GM19328 (cell line): ENCODE measurements around the gene XYLT1.

Experiments
- ATAC-seq: cut with Tn5 transposase; IDR thresholded peaks from one replicate; pipeline ENCODE4 v1.9.1; 2021; ENCODE audit warnings: mild to moderate bottlenecking, moderate library complexity; ENCODE audit not compliant: unreplicated experiment

Gene XYLT1

GRCh38 chr16:17170435-17170834 is 300.3 kb downstream of the XYLT1 start:
- no peak for ATAC-seq

- no peak for ATAC-seq
Measured at GRCh38 chr16:17168181-17168580, 302.6 kb downstream of the XYLT1 start.

- ATAC-seq, result no peak
Measured at GRCh38 chr16:17166095-17166494, 304.7 kb downstream of the XYLT1 start.

GRCh38 chr16:17162560-17162959 is 308.2 kb downstream of the XYLT1 start:
- no peak for ATAC-seq

DNA sequence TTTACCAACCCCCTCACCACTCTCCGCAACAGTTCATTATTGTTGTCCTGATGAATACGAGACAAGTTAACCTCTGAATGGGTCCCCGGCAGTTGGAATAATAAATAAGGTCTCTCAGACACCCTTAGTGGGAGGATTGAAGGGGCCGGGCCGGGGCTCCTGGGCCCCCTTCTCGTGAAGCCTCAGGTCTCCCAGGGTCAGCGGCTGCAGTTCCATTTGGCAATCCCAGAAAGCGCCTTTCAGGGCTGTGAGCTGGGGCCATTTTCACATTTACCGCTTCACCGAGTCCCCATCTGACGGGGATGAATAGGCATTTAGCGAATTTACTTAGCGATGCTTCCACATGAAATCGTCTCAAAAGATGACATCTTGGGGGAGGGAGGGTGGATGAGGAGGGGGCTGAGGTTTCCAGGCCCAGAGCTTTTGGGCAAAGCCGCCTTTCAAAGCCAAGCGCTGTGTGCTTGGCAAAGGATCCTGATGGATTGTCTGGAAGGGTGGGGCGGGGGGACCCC is 309.8 kb downstream of the XYLT1 start:
- no peak for ATAC-seq

- no peak for ATAC-seq
Measured at GRCh38 chr16:17160285-17160853, 310.4 kb downstream of the XYLT1 start.

GRCh38 chr16:17159617-17160016 is 311.1 kb downstream of the XYLT1 start:
- ATAC-seq, result no peak

DNA sequence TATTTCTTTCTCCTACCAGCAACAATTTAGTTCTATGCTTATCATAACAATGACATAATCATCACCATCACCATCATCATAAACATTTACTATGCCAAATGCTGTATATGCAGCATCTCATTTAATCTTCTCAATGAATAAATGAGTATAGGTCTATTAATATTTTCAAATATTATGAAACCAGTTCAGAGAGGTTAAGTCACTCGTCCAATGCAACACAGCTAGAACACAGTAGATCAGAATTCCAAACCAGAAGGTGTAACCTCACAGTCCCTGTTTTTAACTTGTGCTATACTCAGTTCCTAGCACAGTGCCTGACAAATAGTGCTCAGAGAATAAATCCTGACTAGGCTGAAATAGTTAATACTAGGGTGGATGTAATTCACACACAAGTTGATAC is 314.8 kb downstream of the XYLT1 start:
- no peak for ATAC-seq

DNA sequence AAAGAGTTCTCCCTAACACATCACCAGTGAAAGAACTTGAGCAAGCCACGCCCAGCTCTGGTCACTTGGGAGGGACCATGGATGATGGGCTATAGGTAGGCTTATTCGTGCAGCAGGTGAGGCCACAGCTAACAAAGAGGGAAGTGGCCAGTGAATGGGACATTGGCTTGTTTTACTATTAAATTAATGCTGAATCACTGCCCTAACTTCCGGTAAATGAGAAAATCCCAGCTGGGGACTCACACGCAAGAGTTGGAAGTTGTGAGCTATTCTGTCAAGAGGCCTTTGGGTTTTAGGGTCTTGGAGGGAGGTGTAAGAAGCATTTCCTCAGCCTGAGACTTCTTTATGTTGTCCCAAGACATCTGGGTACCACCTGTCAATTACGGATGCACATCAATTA is 315.3 kb downstream of the XYLT1 start:
- no peak for ATAC-seq

DNA sequence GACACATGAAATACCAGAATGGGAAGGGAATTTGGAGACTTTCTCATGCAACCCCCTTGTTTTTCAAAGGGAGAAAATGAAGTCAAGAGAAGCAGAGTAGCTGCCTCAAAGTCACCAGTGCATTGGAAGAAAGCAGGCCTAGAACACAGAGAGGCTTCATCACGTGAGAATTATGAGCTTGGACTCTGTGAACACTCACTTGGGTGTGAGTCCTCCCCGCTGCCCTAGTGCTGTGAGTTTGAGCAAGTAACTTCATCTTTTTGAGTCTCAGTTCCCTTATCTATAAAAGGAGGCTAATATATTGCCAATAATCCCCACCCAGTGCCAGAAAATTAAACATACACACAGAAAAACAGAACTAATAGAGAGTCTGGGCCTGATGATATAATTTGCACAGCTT is 315.8 kb downstream of the XYLT1 start:
- no peak for ATAC-seq

DNA sequence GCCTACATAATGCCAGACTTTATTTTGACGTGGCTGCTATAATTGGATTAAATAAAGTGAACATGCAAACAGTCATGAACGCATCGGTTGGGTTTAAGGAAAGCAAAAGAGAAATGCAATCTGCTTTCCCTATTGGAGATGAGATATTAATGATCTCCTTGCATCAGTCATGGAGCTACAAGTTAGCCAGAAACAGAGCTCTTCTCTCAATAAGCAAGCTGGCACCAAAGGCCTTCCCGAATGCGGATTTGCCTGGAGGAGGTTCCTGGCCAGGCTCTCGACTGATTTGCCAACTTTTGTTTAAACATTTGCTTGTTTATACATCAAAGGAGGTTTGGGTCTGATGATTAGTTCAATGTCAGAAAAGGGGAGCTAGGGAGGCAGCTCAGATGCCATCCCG is 318.4 kb downstream of the XYLT1 start:
- no peak for ATAC-seq

- no peak for ATAC-seq
Measured at GRCh38 chr16:17151335-17151734, 319.4 kb downstream of the XYLT1 start.

GRCh38 chr16:17149904-17150483 is 320.8 kb downstream of the XYLT1 start:
- ATAC-seq, result no peak

- ATAC-seq, result no peak
Measured at GRCh38 chr16:17147942-17148341, 322.8 kb downstream of the XYLT1 start.

DNA sequence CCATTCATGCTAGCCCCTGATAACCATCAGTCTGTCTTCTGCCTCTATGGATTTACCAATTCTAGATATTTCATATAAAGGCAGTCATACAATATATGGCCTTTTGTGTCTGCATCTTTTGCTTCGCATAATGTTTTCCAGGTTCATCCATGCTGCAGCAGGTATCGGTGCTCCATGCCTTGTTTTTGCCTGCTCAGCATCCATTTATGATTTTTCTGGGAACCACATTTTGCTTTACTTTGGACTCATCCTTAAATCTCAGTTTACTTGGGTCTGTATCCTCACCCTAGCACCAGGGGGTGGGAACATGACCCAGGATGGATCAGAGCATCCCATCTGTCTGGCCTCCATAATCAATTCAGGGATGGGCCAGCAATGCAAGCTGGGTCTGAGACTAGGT is 325.7 kb downstream of the XYLT1 start:
- ATAC-seq, result no peak

GRCh38 chr16:17144431-17144830 is 326.3 kb downstream of the XYLT1 start:
- no peak for ATAC-seq

DNA sequence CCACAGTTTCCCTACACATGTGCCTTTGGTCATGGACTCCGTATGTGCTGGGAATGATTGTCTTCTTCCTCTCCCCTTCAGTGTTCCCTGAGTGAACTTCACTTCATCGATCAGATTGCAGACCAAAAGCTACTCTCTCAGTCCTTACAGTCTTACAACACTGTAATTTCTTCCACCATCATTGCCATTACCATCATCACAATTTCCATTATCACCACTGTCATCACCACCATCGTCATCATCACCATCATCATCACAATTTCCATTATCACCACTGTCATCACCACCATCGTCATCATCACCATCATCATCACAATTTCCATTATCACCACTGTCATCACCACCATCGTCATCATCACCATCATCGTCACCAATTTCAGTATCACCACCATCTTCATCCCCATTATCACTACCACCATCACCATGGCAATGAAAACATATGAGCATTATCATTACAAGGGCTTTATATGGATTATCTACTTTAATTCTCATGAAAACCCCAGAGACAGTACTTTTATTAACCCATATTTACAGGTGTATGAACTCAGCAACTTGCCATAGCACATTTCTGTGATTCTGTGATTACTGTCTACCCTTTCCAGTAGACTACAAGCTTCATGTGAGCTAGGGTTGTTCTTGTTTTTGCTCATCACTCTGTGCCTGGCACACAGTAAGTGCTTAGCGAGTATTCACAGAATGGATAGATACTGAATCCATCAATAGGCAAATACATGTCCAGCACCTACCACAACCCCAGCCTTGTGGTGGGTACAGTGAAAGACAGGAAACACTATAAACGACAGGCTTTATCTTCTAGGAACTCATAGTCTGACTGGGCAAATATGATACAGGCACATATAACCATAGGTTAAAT is 327.0 kb downstream of the XYLT1 start:
- ATAC-seq, result no peak

GRCh38 chr16:17138801-17139200 is 332.0 kb downstream of the XYLT1 start:
- no peak for ATAC-seq

DNA sequence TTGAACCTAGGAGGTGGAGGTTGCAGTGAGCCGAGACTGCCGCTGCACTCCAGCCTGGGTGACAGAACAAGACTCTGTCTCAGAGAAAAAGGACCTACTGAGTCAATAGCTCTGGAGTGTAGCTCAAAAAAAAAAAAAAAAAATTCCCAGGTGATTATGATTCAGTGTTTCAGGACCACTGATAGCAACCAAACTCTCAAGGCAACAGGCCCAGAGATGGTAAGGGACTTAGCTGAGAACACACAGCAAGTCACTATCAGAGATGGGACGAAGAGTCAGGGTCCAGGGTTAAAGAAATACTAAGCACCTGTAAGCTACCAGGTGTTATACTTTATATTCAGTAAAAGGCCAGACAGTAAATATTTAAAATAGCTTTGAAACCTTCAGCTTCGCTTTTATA is 335.3 kb downstream of the XYLT1 start:
- ATAC-seq, result no peak

GRCh38 chr16:17134586-17134985 is 336.2 kb downstream of the XYLT1 start:
- ATAC-seq, result peak; percentile 73

DNA sequence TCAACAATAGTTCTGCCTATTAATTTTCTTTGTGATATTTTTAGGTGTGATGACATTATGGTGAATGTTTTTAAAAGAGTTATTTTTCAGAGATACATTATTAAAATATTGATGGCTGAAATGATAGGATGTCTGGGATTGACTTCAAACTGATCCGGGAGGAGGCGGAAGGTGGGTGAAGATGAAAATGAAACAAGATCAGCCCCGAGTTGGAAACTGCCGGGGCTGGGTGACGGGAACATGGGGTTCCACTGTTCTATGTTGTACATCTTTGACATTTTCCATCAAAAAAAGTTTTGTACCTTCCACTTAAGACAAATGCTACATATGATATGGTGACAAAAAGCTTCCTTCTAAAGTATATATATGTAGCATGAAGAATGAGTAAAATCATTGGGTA is 336.9 kb downstream of the XYLT1 start:
- no peak for ATAC-seq

DNA sequence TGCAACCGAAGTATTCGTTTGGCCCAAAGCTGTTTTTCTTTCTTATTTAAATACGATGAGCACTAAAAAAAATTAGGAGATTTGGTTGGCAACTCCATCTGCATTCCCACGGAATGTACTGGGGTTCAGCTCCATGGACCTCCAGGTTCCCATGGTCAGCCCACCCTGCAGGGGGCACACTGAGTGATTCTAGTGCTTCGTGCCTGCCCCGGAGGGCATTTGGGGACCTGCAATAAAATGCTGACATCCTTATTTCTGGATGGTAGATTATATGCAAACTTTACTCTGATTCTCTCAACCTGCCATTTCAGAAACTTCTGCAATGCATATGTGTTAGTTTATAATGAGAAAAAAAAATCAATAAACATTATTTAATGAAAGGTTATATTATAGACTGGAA is 339.4 kb downstream of the XYLT1 start:
- ATAC-seq, result no peak
